ENCODE results near the gene OR4C45.

OR4C45 gene

DNA sequence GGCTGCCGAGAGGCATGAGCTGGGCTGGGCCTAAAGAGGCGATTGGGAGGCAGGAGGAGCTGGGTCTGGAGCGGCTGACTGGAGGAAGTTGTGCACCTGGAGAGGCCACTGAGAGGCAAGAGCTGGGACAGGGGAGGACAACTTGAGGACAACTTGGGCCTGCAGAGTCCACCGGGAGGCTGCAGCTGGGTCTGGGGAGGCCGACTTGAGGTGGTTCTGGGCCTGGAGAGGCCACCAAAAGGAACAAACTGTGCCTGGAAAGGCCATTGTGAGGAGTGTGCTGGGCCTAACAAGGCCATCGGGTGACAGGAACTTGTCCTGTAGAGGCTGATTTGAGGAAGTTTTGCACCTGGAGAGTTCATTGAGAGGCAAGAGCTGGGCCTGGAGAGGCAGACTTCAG, 41.5 kb downstream of the OR4C45 start:
- H3K79me2 ChIP-seq (ENCODE audit: insufficient read depth, low read length): no peaks in the 10 kb centered on the region
- H3K27me3 ChIP-seq (ENCODE audit: insufficient read depth, low read length, poor library complexity, severe bottlenecking): no peaks in the 10 kb centered on the region
- H3F3A ChIP-seq (ENCODE audit: low read depth): no peaks in the 10 kb centered on the region
- no peaks in the 10 kb centered on the region for H3K9me2 ChIP-seq (replicated peaks; ENCODE audit: low read depth, low read length)
- no peak overlapping the region for H3K9ac ChIP-seq (ENCODE audit: low read depth, low read length, poor library complexity, severe bottlenecking)
- peaks cover 9% of the 10 kb centered on the region; the same call in 1 of the 2 replicates for H3K9me3 ChIP-seq (ENCODE audit: insufficient read depth, low read depth, low read length)
- H3K4me2 ChIP-seq (ENCODE audit: low read depth, low read length, poor library complexity, severe bottlenecking): no peak overlapping the region
- no peak overlapping the region for H3K4me3 ChIP-seq (ENCODE audit: low read length, poor library complexity, severe bottlenecking)
- H4K20me1 ChIP-seq (ENCODE audit: insufficient read depth, low read length, poor library complexity, severe bottlenecking): no peaks in the 10 kb centered on the region
- TF ChIP-seq CTCF (conservative IDR thresholded peaks at IDR 0.05; ENCODE audit: low read length) (no peak), EZH2phosphoT487 (IDR thresholded peaks at IDR 0.05; ENCODE audit: borderline replicate concordance) (no peak)
- H3K4me1 ChIP-seq (ENCODE audit: insufficient read depth, low read length, poor library complexity, severe bottlenecking): no peaks in the 10 kb centered on the region
- H3K36me3 ChIP-seq (ENCODE audit: insufficient read depth, low read length): no peaks in the 10 kb centered on the region
- H2AFZ ChIP-seq (ENCODE audit: low read length): no peak overlapping the region

DNA sequence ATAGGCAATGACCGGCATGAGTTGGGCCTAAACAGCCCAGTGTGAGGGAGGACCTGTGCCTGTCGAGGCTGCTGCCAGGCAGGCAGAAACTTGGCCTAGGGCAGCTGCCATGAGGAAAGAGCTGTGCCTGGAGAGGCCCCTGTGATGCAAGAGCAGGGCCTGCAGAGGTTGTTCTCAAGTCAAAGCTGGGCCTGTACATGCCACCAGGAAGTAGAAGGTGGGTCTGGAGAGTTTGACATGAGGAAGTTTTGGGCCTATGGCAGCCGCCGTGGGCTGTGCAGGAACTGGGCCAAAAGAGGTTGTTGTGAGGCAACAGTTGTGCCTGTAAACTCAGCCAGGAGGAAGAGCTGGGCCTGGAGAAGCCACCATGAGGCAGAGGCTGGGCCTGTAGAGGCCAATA, 43.2 kb downstream of the OR4C45 start:
- H3K27me3 ChIP-seq (ENCODE audit: insufficient read depth, low read length, poor library complexity, severe bottlenecking): no peaks in the 10 kb centered on the region
- TF ChIP-seq EZH2phosphoT487 (IDR thresholded peaks at IDR 0.05; ENCODE audit: borderline replicate concordance) (no peak), CTCF (conservative IDR thresholded peaks at IDR 0.05; ENCODE audit: low read length) (no peak)
- no peaks in the 10 kb centered on the region for H4K20me1 ChIP-seq (ENCODE audit: insufficient read depth, low read length, poor library complexity, severe bottlenecking)
- peaks cover 9% of the 10 kb centered on the region; the same call in 1 of the 2 replicates for H3K9me3 ChIP-seq (ENCODE audit: insufficient read depth, low read depth, low read length)
- H3K36me3 ChIP-seq (ENCODE audit: insufficient read depth, low read length): no peaks in the 10 kb centered on the region
- no peaks in the 10 kb centered on the region for H3K9me2 ChIP-seq (replicated peaks; ENCODE audit: low read depth, low read length)
- H2AFZ ChIP-seq (ENCODE audit: low read length): no peak overlapping the region
- no peak overlapping the region for H3K9ac ChIP-seq (ENCODE audit: low read depth, low read length, poor library complexity, severe bottlenecking)
- no peak overlapping the region for H3K4me2 ChIP-seq (ENCODE audit: low read depth, low read length, poor library complexity, severe bottlenecking)
- H3F3A ChIP-seq (ENCODE audit: low read depth): no peaks in the 10 kb centered on the region
- H3K4me1 ChIP-seq (ENCODE audit: insufficient read depth, low read length, poor library complexity, severe bottlenecking): no peaks in the 10 kb centered on the region
- no peak overlapping the region for H3K4me3 ChIP-seq (ENCODE audit: low read length, poor library complexity, severe bottlenecking)
- no peaks in the 10 kb centered on the region for H3K79me2 ChIP-seq (ENCODE audit: insufficient read depth, low read length)

DNA sequence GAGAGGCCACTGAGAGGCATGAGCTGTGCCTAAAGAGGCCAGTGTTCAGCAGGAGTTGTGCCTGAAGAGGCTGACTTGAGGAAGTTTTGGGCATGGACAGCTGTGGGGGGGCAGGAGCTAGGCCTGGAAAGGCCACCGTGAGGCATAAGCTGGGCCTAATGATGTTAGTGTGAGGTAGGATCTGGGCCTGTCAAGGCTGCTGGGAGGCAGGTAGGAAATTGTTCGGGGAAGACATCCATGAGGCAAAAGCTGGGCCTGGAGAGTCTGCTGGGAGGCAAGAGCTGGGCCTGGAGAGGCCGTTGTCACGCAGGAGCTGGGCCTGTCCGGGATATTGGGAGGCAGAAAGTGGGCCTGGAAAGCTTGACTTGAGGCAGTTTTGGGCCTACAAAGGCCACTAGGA, 44.9 kb downstream of the OR4C45 start:
- H3K27me3 ChIP-seq (ENCODE audit: insufficient read depth, low read length, poor library complexity, severe bottlenecking): no peaks in the 10 kb centered on the region
- H3K9me2 ChIP-seq (replicated peaks; ENCODE audit: low read depth, low read length): no peaks in the 10 kb centered on the region
- no peak for TF ChIP-seq EZH2phosphoT487 (IDR thresholded peaks at IDR 0.05; ENCODE audit: borderline replicate concordance)
- TF ChIP-seq CTCF (conservative IDR thresholded peaks at IDR 0.05; ENCODE audit: low read length): no peak
- H4K20me1 ChIP-seq (ENCODE audit: insufficient read depth, low read length, poor library complexity, severe bottlenecking): no peaks in the 10 kb centered on the region
- no peak overlapping the region for H2AFZ ChIP-seq (ENCODE audit: low read length)
- no peak overlapping the region for H3K9ac ChIP-seq (ENCODE audit: low read depth, low read length, poor library complexity, severe bottlenecking)
- H3K36me3 ChIP-seq (ENCODE audit: insufficient read depth, low read length): no peaks in the 10 kb centered on the region
- H3K79me2 ChIP-seq (ENCODE audit: insufficient read depth, low read length): no peaks in the 10 kb centered on the region
- peaks cover 9% of the 10 kb centered on the region; the same call in 1 of the 2 replicates for H3K9me3 ChIP-seq (ENCODE audit: insufficient read depth, low read depth, low read length)
- H3K4me3 ChIP-seq (ENCODE audit: low read length, poor library complexity, severe bottlenecking): no peak overlapping the region
- no peak overlapping the region for H3K4me2 ChIP-seq (ENCODE audit: low read depth, low read length, poor library complexity, severe bottlenecking)
- H3F3A ChIP-seq (ENCODE audit: low read depth): no peaks in the 10 kb centered on the region
- H3K4me1 ChIP-seq (ENCODE audit: insufficient read depth, low read length, poor library complexity, severe bottlenecking): no peaks in the 10 kb centered on the region
